H1 (cell line): ENCODE results near the gene CTBP2. TPM values are rescaled to one million over a fixed set of nuclear protein-coding genes. Genes with fewer than 3 reads are reported as not detected.

Experiments
- POLR2A ChIP-seq, 2 experiments: IDR thresholded peaks; 1 replicate in 1 of 2; 2 replicates in 1 of 2; pipeline ENCODE4 v1.6.1; 2011; ENCODE audit warnings: low read depth in 2 of 2, low read length in 2 of 2, mild to moderate bottlenecking in 2 of 2; ENCODE audit errors: control extremely low read depth in 1 of 2
- polyA plus RNA-seq, 7 experiments: library from polyadenylated mRNA; depleted of rRNA in 3 of 7; stranded (reverse) in 5 of 7; unstranded in 2 of 7; fragments of >200 nt in 5 of 7; fragments of 200-250 nt in 2 of 7; gene quantifications; 1 replicate in 5 of 7; 2 replicates in 1 of 7; 4 replicates in 1 of 7; pipeline versions ENCODE4 v1.2.1 to v1.2.3, GENCODE V29; 2011 to 2013; ENCODE audit warnings: missing spikeins in 2 of 7, mixed read lengths in 2 of 7
- total RNA-seq: library from RNA; stranded (reverse); fragmentation: NEBNext Ultra II Directional; extraction: Animal tissue kit (Norgen Biotek cat#: 25700); gene quantifications from 2 replicates; pipeline ENCODE4 v1.2.1, GENCODE V29; 2021

The CTBP2 gene
- total and polyA plus RNA-seq, 2 of the 8 experiments (the other 6 are each of a cell fraction or from before 2014, with no cell fraction given) = 208 to 221 TPM

GRCh38 chr10:125155101-125155500 is 5.3 kb downstream of the CTBP2 start (continued):
- TF ChIP-seq POLR2A (IDR thresholded peaks at IDR 0.05; ENCODE audit: control extremely low read depth in 1 of 2, low read depth in 2 of 2, low read length in 2 of 2) = peak in 1 of 2 experiments; percentile 78; a peak in 2 of 3 replicates
- TF ChIP-seq, all 59 proteins: peak for 9
